B cell (primary cell): ENCODE data around the gene MRPS25.
A peak's percentile ranks its signal among the peaks of the same experiment; 100 is the strongest.

Source experiments
- CTCF ChIP-seq: fragments of 200-600 bp; IDR thresholded peaks from one replicate; pipeline ENCODE4 v1.8.0; 2022; ENCODE audit warnings: antibody characterized with exemption, mild to moderate bottlenecking
- EZH2 ChIP-seq: IDR thresholded peaks from 2 replicates; pipeline ENCODE4 v1.6.1; 2012; ENCODE audit warnings: borderline replicate concordance, low read depth, mild to moderate bottlenecking, moderate library complexity, low read length; ENCODE audit not compliant: insufficient read depth, poor library complexity, severe bottlenecking

GRCh38 chr3:15108082-15108545 lies 43.0 kb upstream of the MRPS25 start:
- TF ChIP-seq CTCF (peak; percentile 90), EZH2 (no peak)
